ENCODE results near the gene CORO2B.
A peak's percentile ranks its signal among the peaks of the same experiment; 100 is the strongest.
"Not testable (repeated sequence)": the region's sequence is repeated elsewhere in the genome, so short reads cannot be mapped to it uniquely, and the experiment has no call there.

The CORO2B gene

GRCh38 chr15:68739390-68740080, 160.7 kb downstream of the CORO2B start:
- no peak for DNase-seq

DNA sequence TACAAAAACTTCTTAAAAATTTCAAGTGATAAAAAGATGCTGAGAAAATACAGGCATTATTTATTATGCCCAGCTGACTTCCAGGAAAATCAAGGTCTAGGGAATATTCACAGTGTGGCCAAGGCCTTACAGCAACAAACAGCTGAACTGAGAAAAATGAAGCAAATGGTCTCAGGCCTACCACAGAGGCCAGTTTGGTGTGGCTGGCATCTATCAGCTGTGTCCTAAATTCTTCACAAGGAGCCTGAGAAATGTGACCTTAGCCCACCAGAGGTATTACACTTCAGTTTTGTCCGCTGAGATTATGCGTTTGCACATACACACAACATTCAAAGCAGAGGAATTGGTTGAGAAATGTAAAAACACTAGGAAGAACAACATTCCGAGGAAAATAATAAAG, 164.5 kb downstream of the CORO2B start:
- DNase-seq, result no peak

- no peak for DNase-seq
Measured at GRCh38 chr15:68749365-68749764, 170.6 kb downstream of the CORO2B start.

- DNase-seq, result no peak
Measured at GRCh38 chr15:68749793-68750192, 171.0 kb downstream of the CORO2B start.

- no peak for DNase-seq
Measured at GRCh38 chr15:68751622-68752021, 172.8 kb downstream of the CORO2B start.

- no peak for DNase-seq
Measured at GRCh38 chr15:68755731-68756130, 176.9 kb downstream of the CORO2B start.

DNA sequence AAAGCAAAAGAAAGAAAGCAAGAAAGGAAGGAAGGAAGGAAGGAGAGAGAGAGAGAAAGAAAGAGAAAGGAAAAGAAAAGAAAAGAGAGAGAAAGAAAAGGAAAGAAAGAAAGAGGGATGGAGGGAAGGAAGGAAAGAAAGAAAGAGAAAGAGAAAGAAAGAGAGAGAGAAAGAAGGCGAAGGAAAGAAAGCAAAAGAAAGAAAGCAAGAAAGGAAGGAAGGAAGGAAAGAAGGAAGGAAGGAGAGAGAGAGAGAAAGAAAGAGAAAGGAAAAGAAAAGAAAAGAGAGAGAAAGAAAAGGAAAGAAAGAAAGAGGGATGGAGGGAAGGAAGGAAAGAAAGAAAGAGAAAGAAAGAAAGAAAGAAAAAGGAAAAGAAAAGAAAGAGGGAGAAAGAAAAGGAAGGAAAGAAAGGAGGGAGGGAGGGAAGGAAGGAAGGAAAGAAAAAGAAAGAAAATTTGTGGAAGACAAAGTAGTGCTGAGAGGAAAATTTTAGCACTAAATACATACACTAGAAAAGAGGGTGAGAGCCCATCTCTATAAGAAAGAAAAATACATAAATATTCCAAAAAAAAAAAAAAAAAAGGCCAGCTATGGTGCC, 181.3 kb downstream of the CORO2B start:
- DNase-seq, result not testable (repeated sequence)

GRCh38 chr15:68763063-68763462, 184.3 kb downstream of the CORO2B start:
- no peak for DNase-seq

- DNase-seq, result no peak
Measured at GRCh38 chr15:68764090-68764489, 185.3 kb downstream of the CORO2B start.

DNA sequence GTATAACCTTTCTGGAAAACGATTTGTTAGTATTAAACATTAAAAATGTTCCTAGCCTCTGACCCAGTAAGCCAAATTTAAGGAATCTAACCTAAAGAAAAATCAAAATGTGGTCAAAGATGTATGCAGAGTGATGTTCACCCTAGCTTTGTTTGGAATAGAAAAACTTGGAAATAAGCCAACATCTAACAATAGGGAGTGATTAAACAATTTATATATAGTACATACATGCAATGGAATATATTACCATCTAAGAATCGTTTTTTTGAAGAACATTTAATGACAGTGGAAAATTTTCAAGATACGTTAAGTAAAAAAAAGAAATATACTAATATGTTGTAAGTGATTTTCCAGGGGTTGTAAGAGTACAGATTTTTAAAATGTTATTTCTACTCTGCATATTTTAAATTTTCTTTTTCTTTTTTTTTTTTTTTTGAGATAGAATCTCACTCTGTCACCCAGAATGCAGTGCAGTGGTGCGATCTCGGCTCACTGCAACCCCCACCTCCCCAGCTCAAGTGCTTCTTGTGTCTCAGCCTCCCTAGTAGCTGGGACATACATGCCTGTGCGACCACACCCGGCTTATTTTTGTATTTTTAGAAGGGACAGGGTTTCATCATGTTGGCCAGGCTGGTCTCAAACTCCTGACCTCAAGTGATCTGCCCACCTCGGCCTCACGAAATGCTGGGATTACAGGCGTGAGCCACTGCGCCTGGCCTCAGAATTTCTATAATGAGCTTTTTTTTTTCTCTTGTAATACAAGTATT, 187.0 kb downstream of the CORO2B start:
- DNase-seq, result no peak

DNA sequence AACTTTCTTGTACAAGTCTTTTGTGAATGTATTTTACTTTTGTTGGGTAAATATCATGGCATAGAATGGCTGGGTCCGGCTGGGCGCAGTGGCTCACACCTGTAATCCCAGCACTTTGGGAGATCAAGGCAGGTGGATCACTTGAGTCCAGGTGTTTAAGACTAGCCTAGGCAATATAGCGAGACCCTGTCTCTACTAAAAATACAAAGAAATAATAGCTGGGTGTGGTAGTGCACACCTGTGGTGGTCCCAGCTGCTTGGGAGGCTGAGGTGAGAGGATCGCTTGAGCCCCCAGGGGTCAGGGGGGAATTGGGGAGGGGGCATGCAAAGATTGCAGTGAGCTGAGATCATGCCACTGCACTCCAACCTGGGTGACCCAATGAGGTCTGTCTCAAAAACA, 189.0 kb downstream of the CORO2B start:
- DNase-seq, result no peak

DNA sequence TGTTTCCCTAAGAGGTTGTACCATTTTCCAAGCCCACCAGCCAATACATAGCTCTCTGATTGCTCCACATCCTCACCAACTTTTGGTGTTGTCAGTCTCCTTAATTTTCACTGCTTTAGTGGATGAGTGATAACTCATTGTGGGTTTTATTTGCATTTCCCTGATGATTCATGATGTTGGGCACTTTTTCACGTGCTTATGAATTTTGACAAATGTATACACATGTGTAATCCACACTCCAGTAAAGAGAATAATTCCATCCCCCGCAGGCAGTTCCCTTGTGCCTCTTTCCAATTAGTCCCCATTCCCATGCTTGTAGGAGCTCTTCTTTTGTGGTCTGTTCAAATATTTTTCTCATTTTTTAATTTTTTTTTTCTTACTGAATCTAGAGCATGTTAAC, 189.5 kb downstream of the CORO2B start:
- no peak for DNase-seq

- no peak for DNase-seq
Measured at GRCh38 chr15:68769702-68770101, 190.9 kb downstream of the CORO2B start.

DNA sequence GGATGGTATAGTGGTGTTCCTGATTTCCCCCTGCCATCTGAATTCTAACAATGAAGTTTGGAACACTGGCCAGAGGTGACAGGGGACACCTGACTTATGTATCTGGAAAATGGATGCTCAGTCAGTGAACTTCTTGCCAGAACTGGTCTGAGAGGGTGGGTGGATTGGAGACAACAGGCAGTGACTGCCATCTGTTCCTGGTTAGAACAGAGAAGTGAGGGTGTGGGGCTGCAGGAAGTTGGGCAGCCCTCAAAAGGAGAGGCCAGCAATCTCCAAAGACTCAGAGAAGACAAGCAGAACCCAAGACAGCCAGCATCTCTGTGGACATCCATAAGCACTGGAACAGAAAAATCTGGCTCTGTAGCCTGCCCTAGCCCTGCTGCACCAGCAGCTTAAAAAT, 191.4 kb downstream of the CORO2B start:
- DNase-seq, result no peak

GRCh38 chr15:68773036-68773435, 194.2 kb downstream of the CORO2B start:
- DNase-seq, result no peak

GRCh38 chr15:68774120-68774519, 195.3 kb downstream of the CORO2B start:
- peak; percentile 23 for DNase-seq

GRCh38 chr15:68774521-68775235, 195.9 kb downstream of the CORO2B start:
- no peak for DNase-seq

- DNase-seq, result no peak
Measured at GRCh38 chr15:68775236-68775577, 196.4 kb downstream of the CORO2B start.

- DNase-seq, result no peak
Measured at GRCh38 chr15:68775671-68776476, 197.1 kb downstream of the CORO2B start.

GRCh38 chr15:68776477-68777270, 197.9 kb downstream of the CORO2B start:
- no peak for DNase-seq

All from NCI-H2171 (cell line).